WI38 (cell line): Measurements from ENCODE around the gene RAD23A.

Source experiments
- H3K4me3 ChIP-seq: 2 replicates; pipeline ENCODE4 v1.5.1; 2011; ENCODE audit warnings: low read depth, mild to moderate bottlenecking, control low read depth, low read length
- CTCF ChIP-seq: IDR thresholded peaks from 2 replicates; pipeline ENCODE4 v1.5.1; 2012; ENCODE audit warnings: low read depth, mild to moderate bottlenecking, control low read depth, low read length

The RAD23A gene

GRCh38 chr19:12990853-12991252 is 45.2 kb downstream of the RAD23A start:
- TF ChIP-seq CTCF, result no peak
- no peak overlapping the region for H3K4me3 ChIP-seq

GRCh38 chr19:12991296-12991695 is 45.6 kb downstream of the RAD23A start:
- no peak overlapping the region for H3K4me3 ChIP-seq
- no peak for TF ChIP-seq CTCF

GRCh38 chr19:12992729-12993128 is 47.1 kb downstream of the RAD23A start:
- H3K4me3 ChIP-seq, result no peak overlapping the region
- no peak for TF ChIP-seq CTCF

- H3K4me3 ChIP-seq, result no peak overlapping the region
- TF ChIP-seq CTCF, result no peak
Observed at GRCh38 chr19:12993562-12993961, 47.9 kb downstream of the RAD23A start.

GRCh38 chr19:12994701-12995595 is 49.3 kb downstream of the RAD23A start, which contains the start of gene NFIX:
Gene NFIX (plus strand): TSS chr19:12995475. CDS start chr19:12995838, 363 bp downstream.
- no peak for TF ChIP-seq CTCF
- H3K4me3 ChIP-seq, result peak within 1 kb of the TSS; percentile 68

- peak overlapping the region; percentile 68 for H3K4me3 ChIP-seq
- no peak for TF ChIP-seq CTCF
Observed at GRCh38 chr19:12995596-12996405, 50.1 kb downstream of the RAD23A start.
